MM.1S (cell line): ENCODE data around the gene BICRAL.
A peak's percentile ranks its signal among the peaks of the same experiment; 100 is the strongest.

Experiments
- DNase-seq: peaks from one replicate; pipeline ENCODE4 v3.0.0-alpha.2; 2015
- H2AFZ ChIP-seq: fragments of 300-600 bp; sonication (generic); 2 replicates; pipeline ENCODE4 v1.6.0; 2016; ENCODE audit warnings: antibody characterized with exemption, low read length
- H3F3A ChIP-seq: fragments of 300-600 bp; sonication (generic); 2 replicates; pipeline ENCODE4 v1.6.1; 2016; ENCODE audit warnings: mild to moderate bottlenecking, antibody characterized with exemption, low read length, moderate library complexity, mixed read lengths; ENCODE audit not compliant: insufficient read depth
- H3K27ac ChIP-seq: fragments of 300-600 bp; sonication (generic); 2 replicates; pipeline ENCODE4 v1.5.1; 2016; ENCODE audit warnings: mild to moderate bottlenecking, low read length
- H3K27me3 ChIP-seq: fragments of 300-600 bp; sonication (generic); replicated peaks from 2 replicates; pipeline ENCODE4 v1.6.0; 2016; ENCODE audit warnings: low read length; ENCODE audit not compliant: insufficient read depth
- H3K36me3 ChIP-seq: fragments of 300-600 bp; sonication (generic); replicated peaks from 2 replicates; pipeline ENCODE4 v1.6.1; 2016; ENCODE audit warnings: mild to moderate bottlenecking, low read length, mixed read lengths; ENCODE audit not compliant: insufficient read depth
- H3K4me1 ChIP-seq: fragments of 300-600 bp; sonication (generic); 2 replicates; pipeline ENCODE4 v1.6.1; 2016; ENCODE audit warnings: low read length, mixed read lengths
- H3K4me2 ChIP-seq: fragments of 300-600 bp; sonication (generic); 2 replicates; pipeline ENCODE4 v1.6.0; 2016; ENCODE audit warnings: low read depth, low read length
- H3K4me3 ChIP-seq: fragments of 300-600 bp; sonication (generic); 2 replicates; pipeline ENCODE4 v1.5.1; 2016; ENCODE audit warnings: low read length, mixed read lengths
- H3K79me2 ChIP-seq: fragments of 300-600 bp; sonication (generic); 2 replicates; pipeline ENCODE4 v1.6.1; 2016; ENCODE audit warnings: mixed run types, low read length, mixed read lengths
- H3K9ac ChIP-seq: fragments of 300-600 bp; sonication (generic); 2 replicates; pipeline ENCODE4 v1.6.1; 2016; ENCODE audit warnings: low read length, mixed read lengths
- H3K9me2 ChIP-seq: fragments of 300-600 bp; sonication (generic); replicated peaks from 2 replicates; pipeline ENCODE4 v1.6.1; 2016; ENCODE audit warnings: mild to moderate bottlenecking, low read length, mixed read lengths; ENCODE audit not compliant: insufficient read depth
- H3K9me3 ChIP-seq: fragments of 300-600 bp; sonication (generic); replicated peaks from 2 replicates; pipeline ENCODE4 v1.6.1; 2016; ENCODE audit warnings: mild to moderate bottlenecking, low read length, mixed read lengths; ENCODE audit not compliant: insufficient read depth
- H4K20me1 ChIP-seq: fragments of 300-600 bp; sonication (generic); 2 replicates; pipeline ENCODE4 v1.6.1; 2016; ENCODE audit warnings: mild to moderate bottlenecking, low read length, moderate library complexity, mixed read lengths; ENCODE audit not compliant: insufficient read depth
- CTCF ChIP-seq: fragments of 300-600 bp; sonication (generic); IDR thresholded peaks from 2 replicates; pipeline ENCODE4 v1.5.1; 2016; ENCODE audit warnings: antibody characterized with exemption, low read length, mixed read lengths
- EZH2 ChIP-seq: fragments of 300-600 bp; sonication (generic); optimal IDR thresholded peaks from 2 replicates; pipeline ENCODE3; 2017; ENCODE audit warnings: low read depth, mild to moderate bottlenecking, antibody characterized with exemption, low read length, mixed read lengths
- EZH2phosphoT487 ChIP-seq: fragments of 300-600 bp; sonication (generic); IDR thresholded peaks from 2 replicates; pipeline ENCODE4 v1.6.1; 2018; ENCODE audit warnings: antibody characterized with exemption, low read length

The BICRAL gene

GRCh38 chr6:42777126-42777822, 4.6 kb upstream of the BICRAL start:
- no peak for DNase-seq
- TF ChIP-seq EZH2phosphoT487 (no peak), EZH2 (no peak), CTCF (no peak)
- Histone ChIP-seq H3K4me2 (0 out of 2 replicates have a peak overlapping the region, but pooled peaks have one; percentile 15), H3K36me3 (no peaks in the 10 kb centered on the region), H4K20me1 (no peaks in the 10 kb centered on the region), H3K27me3 (no peaks in the 10 kb centered on the region), H3K9me3 (no peaks in the 10 kb centered on the region), H3K4me3 (no peak overlapping the region), H2AFZ (no peak overlapping the region), H3F3A (peaks cover 39% of the 10 kb centered on the region), H3K4me1 (peaks cover 33% of the 10 kb centered on the region), H3K27ac (no peak overlapping the region), H3K79me2 (peaks cover 32% of the 10 kb centered on the region), H3K9me2 (no peaks in the 10 kb centered on the region), H3K9ac (no peak overlapping the region)

- Histone ChIP-seq H3K4me1 (peaks cover 28% of the 10 kb centered on the region), H3F3A (peaks cover 37% of the 10 kb centered on the region), H3K36me3 (no peaks in the 10 kb centered on the region), H3K79me2 (peaks cover 28% of the 10 kb centered on the region), H3K9me2 (no peaks in the 10 kb centered on the region), H3K27ac (no peak overlapping the region), H4K20me1 (no peaks in the 10 kb centered on the region), H3K9ac (no peak overlapping the region), H3K4me3 (no peak overlapping the region), H2AFZ (no peak overlapping the region), H3K4me2 (no peak overlapping the region), H3K9me3 (no peaks in the 10 kb centered on the region), H3K27me3 (no peaks in the 10 kb centered on the region)
- DNase-seq = no peak
- TF ChIP-seq EZH2 = no peak
Measured at GRCh38 chr6:42778122-42778521, 3.7 kb upstream of the BICRAL start.

- no peak overlapping the region for H3K9ac ChIP-seq
Measured at GRCh38 chr6:42779521-42779920, 2.3 kb upstream of the BICRAL start.

More at GRCh38 chr6:42779521-42779920, 2.3 kb upstream of the BICRAL start:
- DNase-seq = no peak
- no peak overlapping the region for H2AFZ ChIP-seq
- H3K79me2 ChIP-seq = peaks cover 31% of the 10 kb centered on the region
- H3K4me2 ChIP-seq = no peak overlapping the region
- no peaks in the 10 kb centered on the region for H3K9me3 ChIP-seq
- H3K9me2 ChIP-seq = no peaks in the 10 kb centered on the region
- TF ChIP-seq EZH2 = no peak
- TF ChIP-seq EZH2phosphoT487 = no peak
- no peak for TF ChIP-seq CTCF
- no peaks in the 10 kb centered on the region for H3K36me3 ChIP-seq
- H3F3A ChIP-seq = peaks cover 33% of the 10 kb centered on the region
- peaks cover 22% of the 10 kb centered on the region for H3K4me1 ChIP-seq
- H4K20me1 ChIP-seq = no peaks in the 10 kb centered on the region
- H3K27ac ChIP-seq = no peak overlapping the region
- H3K27me3 ChIP-seq = no peaks in the 10 kb centered on the region
- no peak overlapping the region for H3K4me3 ChIP-seq
